ENCODE data around the gene LRRIQ1. TPM values are rescaled to one million over a fixed set of nuclear protein-coding genes. Genes with fewer than 3 reads are reported as not detected.

The LRRIQ1 gene
- total RNA-seq, 1 donor, result 1.5 TPM

GRCh38 chr12:85274315-85274651 lies 238.1 kb downstream of the LRRIQ1 start:
- TF ChIP-seq, protein P1, sequence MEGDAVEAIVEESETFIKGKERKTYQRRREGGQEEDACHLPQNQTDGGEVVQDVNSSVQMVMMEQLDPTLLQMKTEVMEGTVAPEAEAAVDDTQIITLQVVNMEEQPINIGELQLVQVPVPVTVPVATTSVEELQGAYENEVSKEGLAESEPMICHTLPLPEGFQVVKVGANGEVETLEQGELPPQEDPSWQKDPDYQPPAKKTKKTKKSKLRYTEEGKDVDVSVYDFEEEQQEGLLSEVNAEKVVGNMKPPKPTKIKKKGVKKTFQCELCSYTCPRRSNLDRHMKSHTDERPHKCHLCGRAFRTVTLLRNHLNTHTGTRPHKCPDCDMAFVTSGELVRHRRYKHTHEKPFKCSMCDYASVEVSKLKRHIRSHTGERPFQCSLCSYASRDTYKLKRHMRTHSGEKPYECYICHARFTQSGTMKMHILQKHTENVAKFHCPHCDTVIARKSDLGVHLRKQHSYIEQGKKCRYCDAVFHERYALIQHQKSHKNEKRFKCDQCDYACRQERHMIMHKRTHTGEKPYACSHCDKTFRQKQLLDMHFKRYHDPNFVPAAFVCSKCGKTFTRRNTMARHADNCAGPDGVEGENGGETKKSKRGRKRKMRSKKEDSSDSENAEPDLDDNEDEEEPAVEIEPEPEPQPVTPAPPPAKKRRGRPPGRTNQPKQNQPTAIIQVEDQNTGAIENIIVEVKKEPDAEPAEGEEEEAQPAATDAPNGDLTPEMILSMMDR (IDR thresholded peaks at IDR 0.05; ENCODE audit: insufficient read depth, low read length), result no peak

GRCh38 chr12:85275374-85275773 lies 239.2 kb downstream of the LRRIQ1 start:
- no peak overlapping the region for H3K4me3 ChIP-seq (ENCODE audit: low read depth, low read length)

More at GRCh38 chr12:85274315-85274651, 238.1 kb downstream of the LRRIQ1 start:
- DNase-seq (ENCODE audit: low read depth), result no peak
- H3K4me3 ChIP-seq (ENCODE audit: low read depth, low read length), result no peak overlapping the region

GRCh38 chr12:85277191-85277590 lies 241.0 kb downstream of the LRRIQ1 start:
- no peak overlapping the region for H3K4me3 ChIP-seq (ENCODE audit: low read depth, low read length)
- TF ChIP-seq, protein P1 (IDR thresholded peaks at IDR 0.05; ENCODE audit: insufficient read depth, low read length), result no peak
- peak; percentile 20 for DNase-seq (ENCODE audit: low read depth)

More at GRCh38 chr12:85275374-85275773, 239.2 kb downstream of the LRRIQ1 start:
- DNase-seq (ENCODE audit: low read depth), result peak; percentile 3
- TF ChIP-seq, protein P1 (IDR thresholded peaks at IDR 0.05; ENCODE audit: insufficient read depth, low read length), result no peak

DNA sequence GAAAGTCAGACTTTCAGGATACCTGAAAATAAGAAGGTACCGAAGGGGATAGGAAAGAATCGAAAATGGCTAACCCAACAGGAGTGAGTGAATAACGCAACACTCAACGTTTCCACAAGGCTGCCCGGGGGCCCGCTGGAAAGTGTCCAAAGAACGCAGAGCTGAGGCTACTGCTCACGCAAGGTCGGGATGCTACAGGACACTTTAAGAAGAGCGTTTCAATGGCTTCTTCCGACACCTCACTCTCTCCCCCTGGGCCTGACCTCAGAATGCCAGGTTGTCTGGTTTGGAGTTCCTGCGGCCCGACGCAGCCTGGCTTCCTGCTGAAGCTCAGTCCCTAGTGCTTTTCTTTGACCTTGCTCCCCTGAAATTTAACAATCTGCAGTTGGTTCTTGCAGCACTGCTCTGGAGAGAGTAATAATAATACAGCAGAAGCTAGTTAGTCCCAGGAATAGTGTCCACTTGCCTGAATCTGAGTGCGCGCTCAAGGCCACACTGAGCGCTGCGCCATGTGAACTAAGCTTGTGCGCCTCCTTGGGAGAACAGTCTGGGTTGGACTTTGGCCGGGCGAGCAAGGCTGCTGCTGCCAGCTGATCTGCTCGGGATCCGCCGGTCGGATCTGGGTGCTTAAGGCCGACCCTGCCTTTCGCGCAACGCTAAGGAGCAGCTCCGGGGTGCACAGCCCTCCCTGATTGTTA lies 241.9 kb downstream of the LRRIQ1 start:
- DNase-seq (ENCODE audit: low read depth), result no peak
- TF ChIP-seq, protein P1 (IDR thresholded peaks at IDR 0.05; ENCODE audit: insufficient read depth, low read length), result no peak
- no peak overlapping the region for H3K4me3 ChIP-seq (ENCODE audit: low read depth, low read length)

DNA sequence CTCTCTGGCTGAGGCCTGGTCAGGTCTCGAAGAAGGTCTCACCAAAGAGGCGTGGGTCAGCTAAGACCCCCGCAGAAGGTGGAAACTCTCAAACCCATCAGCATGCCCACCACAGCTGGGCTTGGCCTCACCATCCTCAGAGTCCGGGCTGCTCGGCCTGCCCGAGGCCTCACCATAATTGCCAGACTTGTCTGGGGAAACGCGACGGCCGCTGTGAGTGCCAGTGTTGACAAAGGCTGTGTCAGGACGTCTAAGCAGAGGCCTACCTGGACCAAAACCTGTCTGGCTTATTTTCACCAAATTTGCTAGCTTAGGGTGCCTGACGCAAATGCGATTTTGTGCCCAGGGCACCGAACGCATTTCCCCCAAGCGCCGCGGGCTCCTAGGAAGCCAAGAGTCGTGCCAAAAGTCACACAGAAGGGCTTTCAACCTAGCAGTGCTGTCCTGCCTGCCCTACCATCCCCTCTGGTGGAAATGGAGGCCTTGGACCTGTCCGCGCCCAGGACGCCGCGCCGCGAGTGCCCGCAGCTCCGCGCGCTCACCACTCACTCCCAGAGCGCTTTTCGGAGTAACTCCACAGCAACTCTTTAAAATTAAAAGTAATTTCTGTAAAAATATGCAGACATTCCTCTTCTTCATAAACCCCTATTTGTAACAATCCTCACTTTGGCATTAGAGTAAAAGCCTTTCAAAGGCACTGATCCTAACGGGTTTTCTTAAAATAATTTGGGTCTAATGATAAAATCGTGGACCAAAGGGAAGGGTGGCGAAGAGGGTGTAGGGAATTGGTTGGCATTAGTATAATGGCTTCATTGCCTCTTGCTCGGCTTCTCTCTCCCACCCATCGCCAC lies 242.7 kb downstream of the LRRIQ1 start:
- no peak overlapping the region for H3K4me3 ChIP-seq (ENCODE audit: low read depth, low read length)
- no peak for DNase-seq (ENCODE audit: low read depth)
- TF ChIP-seq, protein P1 (IDR thresholded peaks at IDR 0.05; ENCODE audit: insufficient read depth, low read length), result no peak

DNA sequence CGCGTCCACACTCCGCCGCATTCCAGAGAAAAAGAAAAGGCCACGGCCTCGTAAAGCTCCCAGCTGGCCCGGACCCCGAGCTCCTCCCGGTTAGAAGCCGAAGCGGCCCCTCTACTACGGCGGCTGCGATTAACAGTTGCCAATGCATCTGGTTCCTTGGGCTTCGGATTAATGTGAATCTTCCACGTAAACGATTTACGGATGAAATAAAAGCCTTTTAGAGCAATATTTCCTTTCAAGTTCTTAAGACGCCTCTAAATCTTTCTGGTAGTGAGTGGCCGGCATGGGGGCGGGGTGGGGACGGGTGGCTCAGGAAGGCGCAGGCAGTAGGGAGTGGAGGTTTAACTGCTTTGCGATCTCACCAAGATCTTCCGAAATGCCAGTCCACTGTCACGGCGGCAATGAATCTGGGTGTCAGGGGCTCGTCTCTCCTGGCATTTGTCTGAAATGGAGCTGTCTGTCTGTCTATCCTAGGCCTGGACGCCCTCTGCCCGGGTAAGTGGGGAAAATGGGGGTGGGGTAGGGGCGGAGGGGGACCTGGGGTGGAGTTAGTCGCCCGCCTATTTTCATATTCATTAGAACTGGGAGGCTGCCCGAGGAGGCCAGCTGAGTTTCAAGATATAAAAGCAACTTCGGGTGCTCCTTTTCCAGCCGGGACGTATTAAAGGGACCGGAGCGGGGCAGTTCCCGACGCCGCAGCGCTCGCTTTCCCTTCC lies 243.5 kb downstream of the LRRIQ1 start:
- TF ChIP-seq, protein P1 (IDR thresholded peaks at IDR 0.05; ENCODE audit: insufficient read depth, low read length), result no peak
- peak; percentile 3 for DNase-seq (ENCODE audit: low read depth)
- peak overlapping the region; percentile 75 for H3K4me3 ChIP-seq (ENCODE audit: low read depth, low read length)

Data from fibroblast of the aortic adventitia (primary cell).